Astrocyte (in vitro differentiated cells and primary cell): Measurements from ENCODE around the gene ADH1C. TPM values are rescaled to one million over a fixed set of nuclear protein-coding genes. Genes with fewer than 3 reads are reported as not detected.
A peak's percentile ranks its signal among the peaks of the same experiment; 100 is the strongest.

Experiments
- DNase-seq: peaks from one replicate; pipeline ENCODE4 v3.0.0-alpha.2; 2010; ENCODE audit warnings: low read depth
- FAIRE-seq: peaks from 2 replicates; lab custom pipeline; 2011; peaks lifted over from hg19 to GRCh38; lab: Jason Lieb, UNC
- H2AFZ ChIP-seq: 2 replicates; pipeline ENCODE4 v1.6.0; 2012; ENCODE audit warnings: low read depth, low read length, inconsistent platforms
- H3K27ac ChIP-seq: 2 replicates; pipeline ENCODE4 v1.5.1; 2011; ENCODE audit warnings: low read depth, low read length, inconsistent platforms
- H3K27me3 ChIP-seq: 2 replicates; pipeline ENCODE4 v1.6.0; 2011; ENCODE audit warnings: low read length, inconsistent platforms; ENCODE audit not compliant: insufficient read depth
- H3K36me3 ChIP-seq: 2 replicates; pipeline ENCODE4 v1.5.1; 2011; ENCODE audit warnings: low read length, inconsistent platforms; ENCODE audit not compliant: insufficient read depth
- H3K4me1 ChIP-seq: 2 replicates; pipeline ENCODE4 v1.5.1; 2011; ENCODE audit warnings: low read length, inconsistent platforms; ENCODE audit not compliant: insufficient read depth
- H3K4me2 ChIP-seq: 2 replicates; pipeline ENCODE4 v1.6.0; 2012; ENCODE audit warnings: low read length, inconsistent platforms
- H3K4me3 ChIP-seq: 2 replicates; pipeline ENCODE4 v1.5.1; 2011; ENCODE audit warnings: low read depth, mild to moderate bottlenecking, low read length, inconsistent platforms; ENCODE audit not compliant: insufficient read depth
- H3K79me2 ChIP-seq: 2 replicates; pipeline ENCODE4 v1.6.0; 2012; ENCODE audit warnings: mild to moderate bottlenecking, low read length, inconsistent platforms; ENCODE audit not compliant: insufficient read depth
- H3K9ac ChIP-seq: 2 replicates; pipeline ENCODE4 v1.6.0; 2012; ENCODE audit warnings: mild to moderate bottlenecking, low read length, inconsistent platforms
- H3K9me3 ChIP-seq: 2 replicates; pipeline ENCODE4 v1.5.1; 2012; ENCODE audit warnings: low read depth, mild to moderate bottlenecking, low read length, inconsistent platforms; ENCODE audit not compliant: insufficient read depth
- H4K20me1 ChIP-seq: 2 replicates; pipeline ENCODE4 v1.6.0; 2012; ENCODE audit warnings: low read length, inconsistent platforms; ENCODE audit not compliant: insufficient read depth
- H3K27ac Mint-ChIP-seq: one replicate; pipeline ENCODE4 v1.8.0; 2021; ENCODE audit warnings: mild to moderate bottlenecking, mixed read lengths; ENCODE audit not compliant: unreplicated experiment
- H3K27me3 Mint-ChIP-seq: one replicate; pipeline ENCODE4 v1.8.0; 2021; ENCODE audit warnings: low read depth, mixed read lengths; ENCODE audit not compliant: unreplicated experiment
- H3K36me3 Mint-ChIP-seq: one replicate; pipeline ENCODE4 v1.8.0; 2021; ENCODE audit warnings: low read depth, mixed read lengths; ENCODE audit not compliant: unreplicated experiment
- H3K4me1 Mint-ChIP-seq: one replicate; pipeline ENCODE4 v1.8.0; 2021; ENCODE audit warnings: low read depth, mixed read lengths; ENCODE audit not compliant: unreplicated experiment
- H3K4me3 Mint-ChIP-seq: one replicate; pipeline ENCODE4 v1.8.0; 2021; ENCODE audit warnings: mild to moderate bottlenecking, moderate library complexity, mixed read lengths; ENCODE audit not compliant: unreplicated experiment
- H3K9me3 Mint-ChIP-seq: one replicate; pipeline ENCODE4 v1.8.0; 2021; ENCODE audit warnings: mild to moderate bottlenecking, mixed read lengths; ENCODE audit not compliant: unreplicated experiment
- EZH2 ChIP-seq: IDR thresholded peaks from 2 replicates; pipeline ENCODE4 v1.6.1; 2012; ENCODE audit warnings: mild to moderate bottlenecking, low read length, inconsistent platforms; ENCODE audit not compliant: insufficient read depth
- total RNA-seq: library from RNA; stranded (reverse); gene quantifications from 2 replicates; pipeline ENCODE4 v1.2.1, GENCODE V29; 2021
- TF ChIP-seq, protein P1 (sequence below): IDR thresholded peaks from 2 replicates; pipeline ENCODE4 v1.5.1; 2011; ENCODE audit warnings: low read depth, mild to moderate bottlenecking, inconsistent platforms, low read length, moderate library complexity; ENCODE audit not compliant: insufficient read depth

ADH1C gene
- total RNA-seq, 1 donor from 2014 or later = not detected

DNA sequence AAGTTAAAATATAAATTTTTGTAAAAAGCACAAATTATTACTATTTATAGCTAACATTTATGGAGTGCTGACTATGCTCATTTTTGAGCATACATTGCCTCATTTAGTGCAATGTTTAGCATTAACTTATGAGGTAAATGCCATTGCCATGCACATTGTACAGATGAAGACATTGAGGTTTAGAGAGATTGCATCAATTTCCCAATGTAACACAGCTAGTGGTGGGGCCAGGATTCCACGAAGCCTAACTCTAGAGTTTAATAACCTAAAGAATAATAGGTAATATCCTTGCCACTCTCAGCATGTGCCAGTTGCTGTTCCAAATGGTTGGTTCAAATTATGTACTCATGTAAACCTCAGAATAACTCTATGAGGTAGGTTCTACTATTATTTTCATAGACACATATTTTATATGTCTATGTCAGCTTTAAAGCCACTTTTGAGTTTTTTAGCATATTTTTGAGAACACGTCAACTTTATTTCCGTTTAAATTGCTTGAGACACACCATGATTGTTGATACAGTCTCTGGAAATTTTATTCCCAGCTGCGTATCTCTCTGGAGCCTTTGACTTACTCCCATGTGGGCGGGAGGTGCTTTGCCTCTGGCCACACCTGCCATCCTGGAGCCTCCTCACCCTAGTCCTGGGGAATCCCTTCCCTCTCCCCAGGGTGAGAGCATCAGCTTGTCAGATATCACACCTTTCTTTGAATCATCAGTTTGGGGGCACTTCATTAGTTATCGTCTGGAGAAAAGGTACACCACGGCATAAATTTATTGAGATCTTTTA is 51.0 kb downstream of the ADH1C start:
- Histone ChIP-seq H3K27ac (no peak overlapping the region), H2AFZ (no peak overlapping the region), H3K9me3 (no peaks in the 10 kb centered on the region), H3K4me3 (no peak overlapping the region), H3K27me3 (no peaks in the 10 kb centered on the region), H3K79me2 (no peaks in the 10 kb centered on the region), H3K36me3 (no peaks in the 10 kb centered on the region), H3K9ac (no peak overlapping the region), H3K4me2 (no peak overlapping the region), H3K4me1 (no peaks in the 10 kb centered on the region), H4K20me1 (no peaks in the 10 kb centered on the region)
- DNase-seq (no peak), FAIRE-seq (no peak)
- Mint-ChIP-seq H3K27ac (no peak overlapping the region), H3K4me3 (no peak overlapping the region), H3K36me3 (no peaks in the 10 kb centered on the region), H3K9me3 (no peaks in the 10 kb centered on the region), H3K4me1 (no peaks in the 10 kb centered on the region), H3K27me3 (no peaks in the 10 kb centered on the region)
- TF ChIP-seq EZH2 = no peak
- TF ChIP-seq, protein P1, sequence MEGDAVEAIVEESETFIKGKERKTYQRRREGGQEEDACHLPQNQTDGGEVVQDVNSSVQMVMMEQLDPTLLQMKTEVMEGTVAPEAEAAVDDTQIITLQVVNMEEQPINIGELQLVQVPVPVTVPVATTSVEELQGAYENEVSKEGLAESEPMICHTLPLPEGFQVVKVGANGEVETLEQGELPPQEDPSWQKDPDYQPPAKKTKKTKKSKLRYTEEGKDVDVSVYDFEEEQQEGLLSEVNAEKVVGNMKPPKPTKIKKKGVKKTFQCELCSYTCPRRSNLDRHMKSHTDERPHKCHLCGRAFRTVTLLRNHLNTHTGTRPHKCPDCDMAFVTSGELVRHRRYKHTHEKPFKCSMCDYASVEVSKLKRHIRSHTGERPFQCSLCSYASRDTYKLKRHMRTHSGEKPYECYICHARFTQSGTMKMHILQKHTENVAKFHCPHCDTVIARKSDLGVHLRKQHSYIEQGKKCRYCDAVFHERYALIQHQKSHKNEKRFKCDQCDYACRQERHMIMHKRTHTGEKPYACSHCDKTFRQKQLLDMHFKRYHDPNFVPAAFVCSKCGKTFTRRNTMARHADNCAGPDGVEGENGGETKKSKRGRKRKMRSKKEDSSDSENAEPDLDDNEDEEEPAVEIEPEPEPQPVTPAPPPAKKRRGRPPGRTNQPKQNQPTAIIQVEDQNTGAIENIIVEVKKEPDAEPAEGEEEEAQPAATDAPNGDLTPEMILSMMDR = no peak

DNA sequence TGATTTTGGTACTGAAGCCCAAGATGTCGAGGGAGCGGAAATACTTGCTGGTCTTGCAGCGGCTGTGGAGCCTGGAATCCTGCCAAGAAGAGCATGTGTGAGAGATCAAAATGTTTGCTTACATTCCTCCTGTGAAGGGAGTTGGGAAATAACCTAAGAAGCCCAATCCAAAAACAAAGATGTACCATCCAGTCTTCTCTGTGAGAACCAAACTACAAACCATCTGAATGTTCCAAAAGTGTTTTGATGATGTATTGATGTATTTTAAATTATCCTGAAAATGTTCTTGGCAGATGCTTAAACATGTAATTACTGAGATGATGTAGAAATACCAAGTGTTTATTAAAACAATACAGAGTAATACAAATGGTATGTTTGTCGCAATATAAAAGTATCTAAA is 51.6 kb downstream of the ADH1C start:
- DNase-seq (peak; percentile 76), FAIRE-seq (peak; percentile 72)
- Histone ChIP-seq H3K27me3 (no peaks in the 10 kb centered on the region), H2AFZ (no peak overlapping the region), H3K4me2 (no peak overlapping the region), H3K4me3 (no peak overlapping the region), H3K9me3 (no peaks in the 10 kb centered on the region), H3K79me2 (no peaks in the 10 kb centered on the region), H3K36me3 (no peaks in the 10 kb centered on the region), H4K20me1 (no peaks in the 10 kb centered on the region), H3K4me1 (no peaks in the 10 kb centered on the region), H3K27ac (no peak overlapping the region), H3K9ac (no peak overlapping the region)
- no peak for TF ChIP-seq EZH2
- TF ChIP-seq, protein P1 = no peak
- Mint-ChIP-seq H3K4me1 (no peaks in the 10 kb centered on the region), H3K9me3 (no peaks in the 10 kb centered on the region), H3K4me3 (no peak overlapping the region), H3K27ac (no peak overlapping the region), H3K27me3 (no peaks in the 10 kb centered on the region), H3K36me3 (no peaks in the 10 kb centered on the region)

DNA sequence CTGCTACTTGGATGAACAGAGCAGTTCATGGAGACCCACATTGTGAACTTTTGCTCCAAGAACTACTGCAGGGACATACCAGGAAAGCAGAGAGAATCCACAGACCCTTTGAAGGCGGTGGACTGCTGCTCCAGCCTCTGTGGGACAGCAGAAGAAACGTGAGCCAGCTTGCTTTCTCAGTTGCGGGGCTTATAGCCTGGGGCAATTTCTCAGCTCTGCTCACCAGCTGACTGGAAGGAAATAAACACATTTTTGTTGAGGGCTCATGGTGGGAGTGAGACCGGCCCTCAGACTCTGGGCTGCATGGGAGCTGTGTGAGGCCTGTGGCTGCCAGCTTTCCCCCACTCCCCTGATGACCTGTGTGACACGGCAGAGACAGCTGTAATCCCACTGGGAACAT is 59.2 kb downstream of the ADH1C start:
- no peak overlapping the region for H3K27ac ChIP-seq
- no peaks in the 10 kb centered on the region for H3K36me3 ChIP-seq
- DNase-seq = no peak
- no peak overlapping the region for H3K4me3 ChIP-seq
- H4K20me1 ChIP-seq = no peaks in the 10 kb centered on the region
- Mint-ChIP-seq H3K27ac (no peak overlapping the region), H3K4me1 (no peaks in the 10 kb centered on the region), H3K36me3 (no peaks in the 10 kb centered on the region), H3K9me3 (peaks cover 10% of the 10 kb centered on the region), H3K4me3 (no peak overlapping the region), H3K27me3 (no peaks in the 10 kb centered on the region)
- FAIRE-seq = no peak
- H3K4me1 ChIP-seq = no peaks in the 10 kb centered on the region
- H3K79me2 ChIP-seq = no peaks in the 10 kb centered on the region
- TF ChIP-seq EZH2 = no peak
- TF ChIP-seq, protein P1 = no peak
- H3K9ac ChIP-seq = no peak overlapping the region
- no peaks in the 10 kb centered on the region for H3K27me3 ChIP-seq
- no peak overlapping the region for H3K4me2 ChIP-seq
- no peak overlapping the region for H2AFZ ChIP-seq
- H3K9me3 ChIP-seq = no peaks in the 10 kb centered on the region
